ENCODE results near the gene SLC27A6.

The SLC27A6 gene

GRCh38 chr5:129074903-129075302, 109.6 kb downstream of the SLC27A6 start:
- TF ChIP-seq GATA2 (IDR thresholded peaks at IDR 0.05; ENCODE audit: low read depth, low read length) (0 out of 2 replicates have a peak, but pooled peaks have one; percentile 31), GATA3 (IDR thresholded peaks at IDR 0.05; ENCODE audit: low read depth, low read length) (peak; percentile 49; the same call in 1 of the 2 replicates)

DNA sequence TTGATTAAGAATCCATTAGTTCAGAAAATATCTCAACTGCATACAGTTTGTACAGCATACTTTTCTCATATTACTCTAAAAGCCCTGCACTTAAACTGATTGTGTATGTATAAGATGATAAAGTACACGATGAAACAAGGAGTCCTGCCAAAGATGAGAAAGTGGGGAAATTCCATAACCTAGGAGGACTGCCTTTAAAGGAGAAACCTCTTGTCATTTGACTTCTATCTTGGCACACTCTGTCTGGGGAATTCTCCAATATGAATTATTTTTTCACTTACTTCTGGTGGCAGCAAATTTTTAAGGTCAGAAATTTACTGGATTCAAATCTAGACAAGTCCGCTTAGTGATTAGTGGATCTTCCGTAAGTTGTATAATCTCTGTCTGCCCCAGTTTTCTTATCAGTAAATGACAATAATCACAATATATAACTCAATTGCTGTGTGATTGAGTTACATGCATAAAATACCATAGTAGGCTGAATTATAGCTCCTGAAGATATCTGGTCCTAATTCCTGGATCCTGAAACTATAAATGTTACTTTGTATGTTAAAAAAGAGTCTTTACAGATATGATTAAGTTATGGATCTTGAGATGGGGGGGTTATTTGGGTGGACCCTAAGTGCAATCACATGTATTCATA, 112.3 kb downstream of the SLC27A6 start:
- TF ChIP-seq GATA3 (IDR thresholded peaks at IDR 0.05; ENCODE audit: low read depth, low read length), result no peak
- no peak for TF ChIP-seq GATA2 (IDR thresholded peaks at IDR 0.05; ENCODE audit: low read depth, low read length)

- TF ChIP-seq GATA2 (IDR thresholded peaks at IDR 0.05; ENCODE audit: low read depth, low read length) (no peak), GATA3 (IDR thresholded peaks at IDR 0.05; ENCODE audit: low read depth, low read length) (no peak)
Measured at GRCh38 chr5:129078247-129078646, 113.0 kb downstream of the SLC27A6 start.

GRCh38 chr5:129078660-129079059, 113.4 kb downstream of the SLC27A6 start:
- no peak for TF ChIP-seq GATA2 (IDR thresholded peaks at IDR 0.05; ENCODE audit: low read depth, low read length)
- no peak for TF ChIP-seq GATA3 (IDR thresholded peaks at IDR 0.05; ENCODE audit: low read depth, low read length)

- TF ChIP-seq GATA3 (IDR thresholded peaks at IDR 0.05; ENCODE audit: low read depth, low read length) (no peak), GATA2 (IDR thresholded peaks at IDR 0.05; ENCODE audit: low read depth, low read length) (no peak)
Measured at GRCh38 chr5:129079496-129079895, 114.2 kb downstream of the SLC27A6 start.

DNA sequence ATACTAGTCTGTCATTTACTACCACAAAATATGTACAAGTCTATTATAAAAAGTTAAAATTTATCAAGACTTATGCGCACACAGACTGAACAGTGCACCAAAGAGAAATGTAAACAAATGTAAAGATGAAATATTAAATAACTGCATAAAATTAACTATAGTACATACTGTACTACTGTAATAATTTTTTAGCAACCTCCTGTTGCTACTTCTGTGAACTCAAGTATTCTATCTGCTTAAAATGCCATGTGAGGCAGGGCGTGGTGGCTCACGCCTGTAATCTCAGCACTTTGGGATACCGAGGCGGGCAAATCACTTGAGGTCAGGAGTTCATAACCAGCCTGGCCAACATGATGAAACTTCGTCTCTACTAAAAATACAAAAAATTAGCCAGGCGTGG, 115.5 kb downstream of the SLC27A6 start:
- no peak for TF ChIP-seq GATA3 (IDR thresholded peaks at IDR 0.05; ENCODE audit: low read depth, low read length)
- no peak for TF ChIP-seq GATA2 (IDR thresholded peaks at IDR 0.05; ENCODE audit: low read depth, low read length)

DNA sequence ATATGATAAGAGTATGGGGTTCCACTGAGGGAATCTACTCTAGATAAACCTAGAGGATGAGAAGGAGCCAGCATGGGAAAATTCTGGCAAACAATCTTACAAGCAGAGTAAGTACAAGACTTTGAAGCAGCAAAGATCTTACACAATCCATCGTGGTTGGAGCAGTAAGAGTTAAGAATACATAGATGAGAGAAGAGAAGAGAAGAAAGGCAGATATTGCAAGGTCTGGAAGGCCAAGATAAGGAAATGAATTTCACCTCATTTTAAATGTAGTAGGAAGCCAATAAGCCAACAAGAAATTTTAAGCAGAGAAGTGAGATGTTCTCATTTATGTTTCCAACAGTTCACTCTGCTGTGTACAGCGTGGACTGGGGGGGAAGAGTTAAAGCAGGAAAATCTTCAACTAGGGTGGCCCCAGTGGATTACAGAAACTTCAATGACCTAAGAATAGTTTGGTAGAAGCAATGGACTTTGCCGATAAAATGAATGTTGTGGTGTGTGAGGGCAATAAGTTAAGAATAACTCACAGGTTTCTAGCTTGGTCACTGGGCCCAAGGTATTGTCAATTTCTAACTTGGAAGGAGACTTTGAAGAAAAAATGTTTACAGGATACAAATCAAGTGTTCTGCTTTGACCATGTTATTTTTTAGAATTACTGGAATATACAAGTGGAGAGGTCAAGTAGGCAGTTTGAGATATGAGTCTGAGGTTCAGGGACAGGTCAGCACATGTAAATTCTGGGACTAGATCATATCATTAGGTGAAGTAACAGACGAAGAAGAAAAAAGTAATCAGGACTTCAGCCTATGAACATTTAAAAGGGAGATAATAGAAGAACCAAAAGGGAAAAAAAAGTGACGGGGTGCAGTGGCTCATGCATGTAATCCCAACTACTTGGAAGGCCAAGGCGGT, 117.2 kb downstream of the SLC27A6 start:
- no peak for TF ChIP-seq GATA3 (IDR thresholded peaks at IDR 0.05; ENCODE audit: low read depth, low read length)
- no peak for TF ChIP-seq GATA2 (IDR thresholded peaks at IDR 0.05; ENCODE audit: low read depth, low read length)

Measured in SH-SY5Y (cell line).